Activated CD8-positive, alpha-beta memory T cell treated with anti-CD3 and anti-CD28 coated beads, Interleukin-2, amount 50 U/mL, for 24 hours (primary cell): ENCODE measurements around the gene SMAD6.
"Not testable (repeated sequence)": the region's sequence is repeated elsewhere in the genome, so short reads cannot be mapped to it uniquely, and the experiment has no call there.

Source experiments
- DNase-seq: peaks from one replicate; pipeline ENCODE4 v3.0.0-alpha.2; 2020; ENCODE audit errors: extremely low read depth

Gene SMAD6

DNA sequence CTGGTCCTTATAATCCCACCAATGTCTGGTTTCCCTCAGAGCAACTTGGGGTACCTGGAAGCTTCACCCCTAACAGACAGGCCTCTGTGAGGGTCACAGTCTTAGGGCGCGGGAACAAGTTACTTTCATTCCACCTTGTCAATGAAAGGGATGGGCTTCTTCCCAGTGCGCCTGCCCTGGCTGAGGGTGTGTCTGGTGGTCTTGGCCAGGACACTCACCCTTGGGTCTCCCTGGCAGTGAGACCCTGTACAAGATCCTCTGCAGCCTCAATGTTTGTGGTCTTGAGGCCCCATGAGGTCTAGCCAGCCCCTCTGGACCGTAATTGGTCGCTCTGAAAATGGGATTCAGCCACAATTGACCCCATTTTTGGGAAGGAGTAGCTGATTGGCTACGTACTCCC lies 40.2 kb downstream of the SMAD6 start:
- DNase-seq = no peak

DNA sequence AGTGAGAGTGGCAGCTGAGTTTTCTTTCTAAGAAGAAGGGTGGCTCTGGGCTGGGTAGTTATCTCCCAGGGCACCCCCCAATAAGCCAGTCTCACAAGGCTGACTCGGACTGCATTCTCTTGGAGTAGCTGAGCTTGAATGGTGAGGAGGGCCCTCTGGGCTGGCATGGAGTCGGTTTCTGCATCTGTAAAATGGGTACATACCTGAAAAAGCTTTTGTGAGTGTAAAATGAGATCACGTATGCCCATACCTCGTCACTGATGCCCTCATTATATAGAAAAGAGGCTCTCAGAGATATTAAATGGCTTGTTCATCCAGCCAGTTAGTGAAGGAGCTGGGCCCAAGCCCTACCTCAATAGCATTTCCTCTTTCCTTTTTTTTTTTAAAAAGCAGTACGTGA lies 41.2 kb downstream of the SMAD6 start:
- no peak for DNase-seq

DNA sequence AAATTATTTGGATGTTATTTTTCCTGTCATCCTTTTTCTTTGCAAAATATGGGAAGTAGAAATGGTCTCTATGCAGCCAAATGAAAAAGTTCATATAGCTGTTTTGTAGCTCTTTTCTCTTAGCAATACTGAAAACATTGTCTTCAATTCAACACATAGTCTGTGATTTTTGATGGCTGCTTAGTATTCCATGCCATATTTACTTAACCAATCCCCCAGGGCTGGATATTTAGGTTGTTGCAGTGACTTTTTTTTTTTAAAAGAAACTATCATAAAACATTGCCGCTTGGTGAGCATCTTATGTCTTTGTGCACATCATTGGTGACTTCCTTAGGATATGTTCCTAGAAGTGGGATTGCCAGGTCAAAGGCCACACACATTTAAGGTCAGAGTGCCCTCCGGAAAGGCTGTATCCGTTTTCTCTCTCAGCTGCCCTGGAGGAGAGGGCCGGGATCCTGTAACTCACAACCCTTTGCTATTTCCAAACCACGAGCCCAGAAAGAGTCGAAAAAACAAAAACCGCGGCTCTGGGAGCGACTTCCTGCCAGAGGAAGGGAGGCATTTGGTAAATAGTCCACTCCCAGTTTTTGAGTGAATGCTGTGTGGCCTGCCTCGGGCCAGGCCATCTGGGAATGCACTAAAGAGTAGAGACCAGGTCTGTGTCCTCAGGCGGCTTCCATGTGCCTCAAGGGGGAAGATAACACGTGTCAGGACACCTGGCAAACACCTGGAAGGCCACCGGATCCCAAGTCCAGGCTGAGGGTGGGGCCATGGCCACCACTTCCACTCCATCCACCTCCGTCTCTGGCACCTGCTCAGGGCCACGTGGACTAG lies 41.9 kb downstream of the SMAD6 start:
- no peak for DNase-seq

DNA sequence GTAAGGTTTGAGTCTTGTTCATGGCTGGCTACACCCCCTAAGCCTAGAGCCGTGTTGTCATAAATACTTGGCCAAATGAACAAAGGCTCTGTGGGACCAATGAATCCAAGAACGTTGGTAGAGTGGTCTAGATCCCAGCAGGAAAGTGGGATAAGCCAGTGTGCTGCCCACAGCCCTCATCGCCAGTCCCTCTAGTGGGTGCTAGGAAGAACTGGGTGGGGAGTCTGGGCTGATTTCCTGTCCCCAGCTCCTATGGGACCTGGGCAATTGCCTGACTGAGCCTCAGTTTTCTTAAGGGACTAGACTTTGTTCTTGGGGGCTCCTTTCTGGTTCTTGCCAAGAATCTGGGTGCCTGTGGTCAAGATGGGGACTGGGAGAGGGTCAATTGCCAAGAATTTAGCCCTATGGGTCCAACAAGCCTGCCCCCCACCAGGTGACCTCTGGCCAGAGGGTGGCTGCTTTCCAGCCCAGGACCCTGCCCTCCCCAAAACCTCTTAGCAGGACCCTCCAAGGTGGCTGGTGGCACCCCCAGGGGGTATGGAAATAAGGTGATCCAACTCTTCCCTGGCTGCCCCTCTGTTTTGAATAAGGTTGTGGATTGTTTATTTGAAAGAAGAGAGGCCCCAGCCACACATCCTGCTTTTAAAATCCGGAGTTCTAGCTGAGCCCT lies 42.7 kb downstream of the SMAD6 start:
- DNase-seq = no peak

DNA sequence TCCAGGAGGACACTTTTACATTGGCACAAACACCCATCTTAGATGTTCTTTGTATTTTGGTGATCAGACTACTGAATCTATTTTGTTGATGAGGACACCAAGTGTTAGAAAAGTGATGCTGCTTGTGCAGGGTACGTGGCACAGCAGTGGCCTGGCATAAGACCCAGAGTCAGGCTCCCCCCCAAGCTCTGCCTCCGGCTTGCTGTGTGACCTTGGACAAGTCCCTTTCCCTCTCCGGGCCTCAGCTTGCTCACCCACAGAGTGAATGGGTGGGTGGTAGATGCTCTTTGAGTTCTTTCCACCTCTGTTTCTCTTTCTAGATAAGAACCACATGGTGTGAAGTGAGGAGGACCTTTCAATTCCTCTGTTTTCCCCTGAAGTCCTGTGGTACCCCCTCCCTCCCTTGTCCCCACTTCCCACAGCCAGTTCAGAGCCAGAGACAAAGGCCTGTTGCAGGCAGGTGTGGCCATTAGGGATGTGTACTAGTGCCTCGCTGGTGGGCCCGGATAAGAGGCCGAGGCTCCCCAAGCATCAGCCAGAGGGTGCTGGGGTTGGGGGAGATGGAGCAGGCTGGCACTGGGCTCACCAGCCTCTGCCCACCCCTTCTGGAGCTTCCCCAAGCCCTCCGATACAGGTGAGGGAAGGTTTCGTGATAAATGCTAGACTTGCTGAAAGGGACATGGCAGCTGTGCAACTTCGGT lies 43.6 kb downstream of the SMAD6 start:
- no peak for DNase-seq

DNA sequence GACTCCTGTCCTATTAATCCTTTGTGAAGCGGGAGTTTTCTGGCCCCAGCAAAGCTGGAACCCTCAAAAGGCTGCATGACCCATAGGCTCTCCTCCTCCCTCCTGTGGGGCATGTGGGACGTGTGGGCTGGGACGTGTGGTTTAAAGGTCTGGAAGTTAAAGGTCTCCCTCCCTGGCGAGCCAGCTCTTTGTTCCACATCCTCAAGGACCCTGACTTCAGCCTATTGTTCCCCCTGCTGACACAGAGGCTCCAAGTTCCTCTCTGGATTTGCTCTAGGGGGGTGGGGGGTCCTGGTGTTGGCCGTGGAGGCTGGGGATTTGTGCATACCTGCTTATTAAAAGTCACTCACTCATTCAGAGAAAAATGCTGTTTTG lies 44.2 kb downstream of the SMAD6 start:
- DNase-seq = no peak

DNA sequence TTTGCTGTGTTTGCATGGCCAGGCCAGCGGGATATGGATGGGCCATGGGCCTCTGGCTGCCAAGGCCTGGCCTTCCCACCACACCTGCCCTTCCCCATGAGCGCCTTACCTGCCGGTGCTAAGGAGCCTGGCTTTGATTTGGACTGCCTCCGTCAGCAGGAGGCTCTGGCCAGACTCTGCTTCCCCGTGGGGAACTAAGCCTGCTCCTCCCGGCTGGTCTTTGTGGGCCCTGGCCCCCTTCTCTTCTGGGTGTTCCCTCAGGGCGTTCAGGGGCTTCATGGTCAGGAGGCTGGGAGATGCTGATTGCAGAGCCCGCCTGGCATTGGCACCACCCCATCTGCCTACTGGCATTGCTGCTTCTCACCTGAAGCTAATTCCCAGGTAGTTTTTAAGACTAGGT lies 45.2 kb downstream of the SMAD6 start:
- no peak for DNase-seq

DNA sequence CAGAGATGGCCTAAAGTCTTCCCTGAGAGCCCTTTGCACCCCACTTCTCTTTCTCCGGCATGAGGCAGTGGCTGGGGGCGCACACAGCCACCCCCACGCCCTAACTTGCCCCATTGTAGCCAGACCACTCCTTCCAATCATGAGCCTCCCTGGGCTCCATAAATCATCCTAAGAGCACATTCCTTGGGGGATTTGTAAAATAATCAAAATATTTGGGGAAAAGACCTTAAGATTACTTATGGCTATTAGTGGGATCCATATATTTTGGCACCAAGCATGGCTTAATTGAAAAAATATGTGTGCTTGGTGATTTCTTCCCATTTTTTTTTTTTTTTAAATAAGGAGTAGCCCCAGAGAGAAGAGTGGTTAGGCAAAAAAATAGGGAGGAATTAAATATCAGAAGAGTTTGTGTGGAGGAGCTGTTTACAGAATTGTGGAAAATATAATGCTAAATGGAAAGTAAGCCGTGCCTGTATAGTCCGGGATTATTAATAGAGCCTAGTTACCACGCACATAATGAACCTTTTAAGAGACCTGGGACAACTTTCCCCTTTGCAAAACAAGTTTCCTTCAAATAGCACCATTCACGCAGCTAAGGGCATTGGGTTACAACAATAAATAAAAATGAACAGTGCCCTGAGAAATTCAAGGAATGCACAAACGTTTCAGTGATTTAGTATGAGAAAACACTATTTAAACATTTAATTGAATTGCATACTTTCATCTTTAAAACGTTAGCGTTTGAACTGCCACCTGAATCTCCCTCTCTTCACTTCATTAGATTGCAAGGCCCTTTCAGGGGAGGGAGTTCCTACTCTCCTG lies 46.1 kb downstream of the SMAD6 start:
- no peak for DNase-seq

DNA sequence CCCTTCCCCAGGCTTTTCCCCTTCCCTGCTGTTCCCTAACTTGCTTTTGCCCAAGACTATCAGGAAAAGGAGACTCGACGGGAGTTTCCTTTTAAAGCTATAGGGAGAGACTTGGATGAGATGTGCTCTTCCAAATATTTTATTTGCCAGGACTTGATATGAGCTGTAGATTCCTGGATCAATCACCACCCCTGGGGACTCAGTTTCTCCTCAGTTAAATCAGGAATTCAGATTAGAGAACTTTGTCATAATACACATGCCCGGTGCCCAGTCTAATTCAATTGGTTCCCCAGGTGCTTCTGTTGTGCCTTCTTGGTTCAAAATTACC lies 46.6 kb downstream of the SMAD6 start:
- no peak for DNase-seq

DNA sequence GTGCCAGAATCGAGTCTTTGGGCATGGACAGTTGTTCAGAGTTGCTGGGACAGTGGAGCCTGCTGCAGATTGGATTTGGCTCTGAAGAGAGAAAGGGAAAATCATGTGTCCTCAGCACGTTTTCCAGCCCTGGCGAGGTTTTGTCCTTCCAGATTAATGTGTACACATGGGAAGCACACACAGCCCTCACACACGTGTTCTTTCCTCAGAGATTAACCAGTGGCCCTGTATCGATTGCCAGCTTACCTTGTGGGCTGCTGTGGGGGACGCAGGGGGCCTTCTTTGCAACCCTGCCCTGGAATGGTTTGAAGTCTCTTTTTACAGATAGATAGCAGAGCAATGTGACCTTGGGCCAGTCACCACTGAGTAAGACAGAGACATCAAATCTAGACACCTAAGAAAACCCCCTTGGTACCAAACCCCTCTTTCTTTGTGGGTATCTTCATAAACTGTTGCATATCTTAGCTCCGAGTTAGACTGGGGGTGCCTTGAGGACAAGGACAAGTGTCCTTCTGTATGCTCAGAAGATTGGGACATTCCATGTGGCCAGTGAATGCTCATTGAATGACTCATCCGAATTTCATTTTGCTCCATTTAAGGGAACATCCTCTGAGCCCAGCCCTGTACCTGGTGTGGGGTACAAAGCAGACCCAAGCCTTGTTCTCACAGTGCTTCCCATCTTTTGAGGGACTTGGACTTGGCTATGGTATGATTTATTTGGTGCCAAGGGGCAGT lies 48.0 kb downstream of the SMAD6 start:
- no peak for DNase-seq

DNA sequence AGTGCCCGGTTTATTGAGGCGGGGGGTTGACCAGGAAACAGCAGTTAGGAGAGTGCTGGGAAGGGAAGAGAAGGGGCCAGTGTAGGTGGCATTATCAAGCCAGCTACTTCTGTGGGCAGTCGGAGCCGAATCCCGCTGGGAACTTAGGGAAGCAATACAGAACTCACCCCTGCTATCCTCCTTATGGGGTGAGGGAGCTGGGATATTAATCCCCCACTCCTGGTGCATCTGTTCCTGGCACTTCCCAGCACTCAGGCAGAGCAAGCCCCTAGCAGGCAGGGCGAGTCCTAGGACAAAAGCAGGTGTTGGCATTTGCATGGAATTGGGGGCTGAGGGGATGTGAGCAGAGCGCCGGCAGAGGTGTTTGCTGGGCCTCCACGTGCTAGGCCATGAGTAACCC lies 48.6 kb downstream of the SMAD6 start:
- DNase-seq = no peak

DNA sequence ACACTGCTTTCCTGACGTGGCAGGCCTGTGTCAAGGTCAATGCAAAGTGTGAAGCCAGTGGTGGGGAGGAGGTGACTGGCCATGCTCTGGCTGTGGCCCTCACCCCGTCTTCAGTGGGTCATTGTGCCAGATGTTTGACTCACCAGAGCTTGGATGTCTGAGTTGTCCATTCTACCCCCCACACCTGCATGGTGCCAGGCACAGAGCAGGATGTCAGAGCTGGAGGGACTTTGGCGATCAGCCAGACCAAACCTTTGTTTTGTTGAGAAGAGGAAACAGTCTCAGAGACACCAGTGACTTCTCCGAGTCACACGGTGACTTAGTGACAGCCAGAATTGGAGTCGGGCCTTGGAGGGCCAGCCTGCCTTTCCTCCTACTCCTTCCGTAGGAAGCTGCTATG lies 49.5 kb downstream of the SMAD6 start:
- DNase-seq = no peak

DNA sequence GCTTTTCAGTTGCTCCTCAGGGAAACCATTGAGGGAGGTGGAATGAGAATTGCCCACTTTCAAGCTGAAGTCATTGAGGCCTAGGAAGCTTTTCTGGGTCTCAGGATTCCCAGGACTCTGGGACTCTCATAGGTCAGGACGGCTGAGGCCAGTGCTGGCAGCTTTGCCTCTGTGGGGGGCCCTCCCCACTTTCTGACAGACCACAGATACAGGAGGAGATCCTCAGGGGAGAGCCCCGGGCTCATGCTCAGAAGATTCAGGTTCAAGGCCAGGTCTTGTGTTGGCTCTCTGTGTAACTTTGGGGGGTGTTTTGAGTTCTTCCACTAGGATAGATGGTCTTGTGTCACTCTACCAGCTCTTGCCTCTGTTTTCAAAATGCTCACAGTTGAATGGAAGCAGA lies 50.0 kb downstream of the SMAD6 start:
- no peak for DNase-seq

DNA sequence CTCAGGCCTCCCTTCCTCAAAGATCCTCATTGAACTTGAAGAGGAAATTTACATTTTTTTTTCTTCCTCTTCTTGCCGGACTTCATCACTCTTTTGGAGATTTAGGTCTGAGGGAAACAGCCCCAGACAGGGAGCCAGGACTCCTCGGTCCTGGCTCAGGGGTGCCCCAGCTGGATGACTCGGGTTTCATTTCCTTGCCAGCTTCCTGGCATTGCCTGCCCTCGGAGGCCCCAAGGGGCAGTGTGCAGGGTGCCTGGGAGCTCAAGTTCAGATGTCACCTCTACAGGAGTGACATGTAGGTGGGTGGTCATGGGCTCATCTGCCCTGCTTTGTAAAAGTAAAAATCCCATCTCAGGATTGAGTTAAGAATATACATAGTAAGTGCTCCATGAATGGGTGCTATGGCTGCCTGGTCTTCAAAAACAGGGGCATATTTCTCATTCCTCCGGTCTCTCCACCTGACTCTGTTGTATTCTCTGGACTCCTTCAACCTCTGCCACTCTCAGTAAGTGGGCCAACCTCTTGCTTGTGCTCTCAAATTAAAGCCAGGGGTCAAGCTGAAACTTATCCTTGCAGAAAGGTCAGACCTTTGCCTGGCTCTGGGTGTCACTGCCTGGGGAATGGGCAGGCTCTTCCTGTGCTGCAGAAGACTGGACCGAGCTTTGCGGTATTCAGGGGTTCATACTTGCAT lies 51.8 kb downstream of the SMAD6 start:
- no peak for DNase-seq

DNA sequence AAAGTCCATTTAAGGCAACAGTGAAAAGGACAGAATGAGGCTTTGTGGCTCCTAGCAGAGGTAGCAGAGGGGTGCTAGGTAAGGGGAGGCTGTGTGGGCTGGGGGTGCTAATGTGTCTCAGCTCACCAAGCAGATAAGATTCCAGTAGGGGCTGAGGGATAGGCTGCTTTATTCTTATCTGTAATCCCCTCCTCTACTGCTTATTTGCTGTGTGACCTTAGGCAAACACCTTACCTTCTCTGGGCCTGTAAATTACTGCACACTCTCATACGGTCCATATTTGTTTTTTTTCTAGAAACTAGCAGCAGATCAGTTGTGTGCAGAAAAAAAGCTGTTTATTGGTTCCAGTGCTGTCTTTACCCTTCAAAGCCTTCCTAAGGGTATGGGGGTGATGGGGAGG lies 52.8 kb downstream of the SMAD6 start:
- DNase-seq = no peak

DNA sequence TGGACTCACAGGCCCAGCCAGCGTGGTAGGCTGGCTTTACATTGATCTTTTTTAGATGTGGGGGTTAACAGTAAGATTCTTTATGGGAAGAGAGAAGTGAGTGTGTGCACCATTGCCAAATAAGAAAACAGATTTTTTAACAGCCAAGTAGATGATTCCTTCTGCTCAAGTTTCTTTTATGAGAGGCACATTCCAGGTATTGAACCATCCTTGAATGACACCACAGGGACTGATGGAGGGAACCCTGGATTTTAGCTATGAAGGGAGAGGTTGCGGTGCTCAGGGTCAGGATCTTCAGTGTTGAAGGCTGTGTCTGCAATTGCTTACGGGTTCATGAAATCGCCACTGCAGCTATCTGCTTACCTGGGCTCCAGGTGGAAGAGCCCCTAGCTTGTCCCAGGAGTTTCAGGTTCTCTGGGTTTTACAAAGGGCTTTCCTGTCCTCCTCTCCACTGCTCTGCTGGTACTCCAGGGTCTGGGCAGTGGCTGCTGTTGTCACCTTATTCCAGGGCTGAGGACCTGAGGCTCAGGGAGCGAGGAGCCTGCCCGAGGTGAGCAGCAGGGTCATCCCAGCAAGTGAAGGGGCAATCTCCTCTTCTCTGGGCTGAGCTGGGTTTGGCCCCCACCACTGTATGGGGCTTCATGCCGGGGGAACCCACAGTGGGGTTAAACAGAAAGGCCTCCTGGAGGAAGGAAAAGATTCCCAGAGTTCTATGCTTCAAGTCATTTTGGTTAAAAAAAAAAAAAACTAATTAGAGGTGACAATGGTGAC lies 53.4 kb downstream of the SMAD6 start:
- no peak for DNase-seq

DNA sequence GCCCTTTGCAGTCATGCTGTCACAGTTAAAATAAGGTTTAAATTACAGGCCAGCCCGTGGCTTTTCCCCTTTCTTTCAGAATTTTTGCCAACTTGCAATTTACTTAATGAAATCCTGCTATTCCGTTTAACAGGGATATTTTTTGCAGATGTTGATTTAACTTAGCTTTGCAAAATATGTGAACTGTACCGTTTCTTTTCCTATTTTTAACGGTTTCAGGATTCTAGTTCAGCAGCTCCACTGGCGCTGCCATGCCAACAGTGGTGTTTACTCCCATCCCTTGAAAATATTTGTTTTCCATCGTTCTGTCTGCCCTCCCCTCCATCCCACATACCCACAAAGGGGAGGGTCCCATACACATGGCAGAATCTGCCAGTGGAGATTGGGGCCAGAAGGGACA lies 54.3 kb downstream of the SMAD6 start:
- DNase-seq = no peak

DNA sequence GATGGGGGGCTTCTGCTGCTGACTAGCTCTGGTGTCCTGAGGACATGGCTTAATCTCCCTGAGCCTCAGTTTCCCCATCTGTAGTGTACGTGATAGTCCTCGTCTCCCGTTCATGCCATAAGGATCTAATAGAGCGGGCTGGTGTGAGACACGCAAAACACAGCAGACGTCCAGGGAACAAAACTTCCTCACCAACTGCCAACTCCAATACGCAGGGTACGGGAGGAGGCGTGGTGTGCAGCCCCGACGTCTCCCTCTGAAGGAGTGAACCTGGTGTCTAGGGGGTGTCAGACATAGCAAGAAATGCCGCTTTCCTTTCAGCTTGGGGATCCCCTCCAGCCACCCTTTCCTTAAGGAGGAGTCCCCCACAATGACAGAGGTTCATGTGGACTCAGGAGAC lies 55.0 kb downstream of the SMAD6 start:
- no peak for DNase-seq

DNA sequence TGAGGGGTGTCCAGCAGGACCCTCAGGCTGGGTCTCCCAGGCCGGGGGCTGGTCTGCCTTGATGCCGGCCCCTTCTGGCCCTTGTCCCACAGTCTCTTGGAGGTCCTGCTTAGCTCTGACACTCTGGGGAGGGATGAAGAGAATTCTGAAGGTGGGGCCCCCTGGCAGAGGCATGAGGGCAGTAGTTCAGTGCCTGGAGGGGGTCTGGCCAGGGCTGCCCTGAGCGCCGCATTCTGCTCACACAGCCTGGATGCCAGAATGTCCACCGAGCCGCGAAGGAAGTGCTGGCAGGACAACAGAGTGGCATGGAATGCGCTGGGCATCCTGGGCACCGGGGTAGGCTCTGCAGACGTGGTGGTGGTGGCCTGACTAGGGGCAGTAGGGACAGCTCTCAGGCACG lies 55.5 kb downstream of the SMAD6 start:
- DNase-seq = no peak

DNA sequence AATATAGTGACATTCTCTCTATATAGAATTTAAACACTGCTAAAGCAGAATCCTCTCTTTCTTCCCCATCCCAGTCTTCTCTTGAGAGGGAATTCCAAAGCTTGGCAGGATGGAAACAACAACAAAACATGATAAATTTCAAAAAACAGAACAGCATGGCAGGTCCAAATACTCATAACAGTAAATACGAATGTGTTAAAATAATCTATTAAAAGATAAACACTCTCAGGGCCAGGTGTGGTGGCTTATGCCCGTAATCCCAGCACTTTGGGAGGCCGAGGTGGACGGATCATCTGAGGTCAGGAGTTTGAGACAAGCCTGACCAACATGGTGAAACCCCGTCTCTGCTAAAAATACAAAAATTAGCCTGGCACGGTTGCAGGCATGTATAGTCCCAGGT lies 56.2 kb downstream of the SMAD6 start:
- DNase-seq = not testable (repeated sequence)
